ENCODE data around the gene TNNI2.
"Not testable (repeated sequence)": the region's sequence is repeated elsewhere in the genome, so short reads cannot be mapped to it uniquely, and the experiment has no call there.

The TNNI2 gene

DNA sequence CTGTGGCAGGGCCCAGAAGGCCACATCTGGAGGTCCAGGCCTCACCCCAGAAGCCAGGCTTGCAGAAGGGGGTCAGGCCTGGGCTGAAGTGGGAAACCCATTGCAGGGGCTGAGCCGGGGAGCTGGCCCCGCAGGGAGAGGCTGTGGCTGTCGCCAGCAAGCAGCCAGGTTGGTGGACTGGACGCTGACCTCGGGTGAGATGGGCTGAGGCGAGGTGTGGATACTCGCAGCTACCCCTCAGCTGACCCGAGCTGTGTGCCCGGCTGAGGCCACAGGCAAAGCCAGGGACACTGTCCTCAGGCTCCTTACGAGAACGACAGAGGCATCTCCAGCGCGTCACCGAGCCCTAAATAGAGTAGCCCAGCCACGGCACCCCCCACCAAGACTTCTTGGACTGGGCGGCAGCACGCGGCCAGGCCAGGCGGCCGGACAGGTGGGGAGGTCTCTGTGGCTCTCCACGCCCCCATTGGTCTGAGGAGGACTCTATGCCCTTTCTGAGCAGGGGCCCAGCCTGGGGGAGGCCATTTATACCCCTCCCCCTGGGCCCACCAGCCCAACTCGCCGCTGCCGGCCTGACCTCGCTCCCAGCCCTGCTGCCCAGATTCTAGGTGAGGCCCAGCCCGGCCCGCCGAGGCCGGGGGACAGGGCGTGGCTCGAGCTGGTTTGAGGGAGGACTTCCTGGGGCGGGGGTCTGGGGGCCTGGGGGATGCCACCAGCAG is at the start of gene TNNI2:
Gene TNNI2, plus strand, starts transcription at position 556 of the 719 bp plus-strand sequence. CDS start 716 bp downstream, outside the sequence.
- no peak for DNase-seq (ENCODE audit: low read depth)

- DNase-seq (ENCODE audit: low read depth) = no peak
Measured at GRCh38 chr11:1791912-1792311, 46.9 kb upstream of the TNNI2 start.

GRCh38 chr11:1792461-1792860 is 46.3 kb upstream of the TNNI2 start:
- DNase-seq (ENCODE audit: low read depth) = no peak

GRCh38 chr11:1793081-1793480 is 45.7 kb upstream of the TNNI2 start:
- DNase-seq (ENCODE audit: low read depth) = no peak

- DNase-seq (ENCODE audit: low read depth) = no peak
Measured at GRCh38 chr11:1796413-1797011, 42.3 kb upstream of the TNNI2 start.

DNA sequence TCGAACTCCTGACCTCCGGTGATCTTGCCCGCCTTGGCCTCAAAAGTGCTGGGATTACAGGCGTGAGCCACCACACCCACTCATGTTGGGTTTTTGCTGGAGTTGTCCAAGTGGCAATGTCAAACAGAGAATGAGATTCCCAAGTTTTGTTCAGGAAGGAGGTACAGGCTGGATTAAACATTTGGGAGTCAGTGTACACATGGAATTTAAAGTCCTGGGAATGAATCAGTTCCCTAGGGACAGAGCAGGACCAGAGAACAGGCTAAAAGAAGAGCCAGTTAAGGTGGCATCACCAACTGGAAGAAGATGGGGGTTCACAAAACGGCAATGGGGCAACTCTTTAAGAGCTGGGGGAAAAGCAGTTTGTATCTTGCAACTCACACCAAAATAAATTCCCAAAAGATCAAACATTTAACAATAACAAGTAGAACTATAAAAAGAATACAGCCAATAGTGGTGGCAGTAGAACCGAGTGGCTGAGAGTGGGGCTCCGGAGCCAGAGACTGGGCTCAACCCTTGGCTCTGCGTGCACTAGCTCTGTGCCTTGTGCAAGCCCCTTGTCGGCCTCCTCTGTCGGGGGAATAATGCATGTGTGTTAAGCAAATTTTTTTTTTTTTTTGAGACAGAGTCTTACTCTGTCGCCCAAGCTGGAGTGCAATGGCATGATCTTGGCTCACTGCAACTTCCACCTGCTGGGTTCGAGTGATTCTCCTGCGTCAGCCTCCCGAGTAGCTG is 41.2 kb upstream of the TNNI2 start:
- DNase-seq (ENCODE audit: low read depth) = no peak

DNA sequence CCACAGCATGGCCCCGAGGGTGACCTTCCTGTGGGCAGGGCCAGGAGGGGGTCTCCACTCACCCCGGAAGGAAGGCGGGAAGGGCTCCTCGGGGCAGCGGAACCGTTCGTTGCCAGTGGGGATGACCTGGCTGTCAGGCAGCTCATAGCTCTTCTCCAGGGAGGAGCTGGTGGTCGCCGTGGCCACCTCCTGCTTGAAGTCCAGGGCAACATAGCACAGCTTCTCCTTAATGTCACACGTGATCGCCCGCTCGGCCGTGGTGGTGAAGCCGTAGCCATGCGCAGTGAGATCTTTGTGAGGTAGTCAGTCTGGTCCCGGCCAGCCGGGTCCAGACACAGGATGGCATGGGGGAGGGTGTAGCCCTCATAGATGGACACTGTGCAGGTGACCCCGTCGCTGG is 35.5 kb upstream of the TNNI2 start:
- DNase-seq (ENCODE audit: low read depth) = no peak

DNA sequence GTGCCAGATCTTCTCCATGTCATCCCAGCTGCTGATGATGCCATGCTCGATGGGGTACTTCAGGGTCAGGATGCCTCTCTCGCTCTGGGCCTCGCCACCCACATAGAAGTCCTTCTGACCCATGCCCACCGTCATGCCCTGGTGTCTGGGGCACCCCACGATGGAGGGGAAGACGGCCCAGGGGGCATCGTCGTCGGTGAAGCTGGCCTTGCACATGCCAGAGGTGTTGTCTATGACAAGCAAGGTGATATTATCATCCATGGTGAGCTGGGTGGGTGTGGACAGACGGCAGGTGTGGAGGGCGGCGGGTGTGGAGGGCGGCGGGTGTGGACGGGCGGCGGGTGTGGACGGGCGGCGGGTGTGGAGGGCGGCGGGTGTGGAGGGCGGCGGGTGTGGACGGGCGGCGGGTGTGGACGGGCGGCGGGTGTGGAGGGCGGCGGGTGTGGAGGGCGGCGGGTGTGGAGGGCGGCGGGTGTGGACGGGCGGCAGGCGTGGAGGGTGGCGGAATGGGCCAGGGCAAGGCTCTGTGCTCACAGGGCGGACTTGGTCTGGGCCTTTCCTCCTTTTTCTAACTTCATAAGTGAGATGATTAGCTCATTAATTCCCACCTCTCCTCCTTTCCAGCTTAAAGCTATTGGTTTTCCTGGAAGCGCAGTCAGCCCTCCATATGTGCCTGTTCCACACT is 34.8 kb upstream of the TNNI2 start:
- not testable (repeated sequence) for DNase-seq (ENCODE audit: low read depth)

GRCh38 chr11:1805525-1805924 is 33.3 kb upstream of the TNNI2 start:
- DNase-seq (ENCODE audit: low read depth) = no peak

DNA sequence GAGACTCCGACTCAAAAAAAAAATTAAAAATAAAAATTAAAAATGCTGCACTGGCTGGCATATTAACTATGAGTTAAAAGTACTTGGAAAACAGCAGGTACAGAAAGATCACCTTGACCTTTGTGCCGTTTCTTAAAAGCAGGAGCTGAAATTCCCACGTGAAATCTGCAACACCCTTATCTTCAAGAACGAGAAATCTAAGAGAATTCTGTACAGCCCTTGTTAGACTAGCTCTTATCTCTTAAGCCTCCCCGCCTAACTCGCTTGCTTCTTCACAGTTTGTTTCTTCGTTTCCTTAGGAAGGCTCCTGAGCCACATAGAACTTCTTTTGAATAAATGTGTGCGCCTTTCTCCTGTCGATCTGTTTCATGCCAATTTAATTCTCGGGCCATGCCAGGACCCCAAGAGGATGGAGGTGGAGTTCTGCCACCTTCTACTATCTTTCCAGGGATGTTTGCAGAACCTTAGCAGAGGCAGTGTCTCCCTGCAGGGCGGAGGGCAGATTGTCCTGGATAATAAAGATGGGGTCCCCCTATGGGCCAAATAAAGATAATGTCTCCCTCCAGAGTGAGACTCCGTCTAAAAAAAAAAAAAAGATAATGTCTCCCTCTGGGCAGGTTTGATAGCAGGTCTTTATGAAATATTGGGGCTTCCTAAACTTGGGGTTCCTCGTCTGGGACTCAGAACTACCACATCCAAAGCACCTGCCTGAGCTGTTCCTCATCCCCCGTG is 31.4 kb upstream of the TNNI2 start:
- DNase-seq (ENCODE audit: low read depth) = no peak

GRCh38 chr11:1810761-1811160 is 28.0 kb upstream of the TNNI2 start:
- no peak for DNase-seq (ENCODE audit: low read depth)

DNA sequence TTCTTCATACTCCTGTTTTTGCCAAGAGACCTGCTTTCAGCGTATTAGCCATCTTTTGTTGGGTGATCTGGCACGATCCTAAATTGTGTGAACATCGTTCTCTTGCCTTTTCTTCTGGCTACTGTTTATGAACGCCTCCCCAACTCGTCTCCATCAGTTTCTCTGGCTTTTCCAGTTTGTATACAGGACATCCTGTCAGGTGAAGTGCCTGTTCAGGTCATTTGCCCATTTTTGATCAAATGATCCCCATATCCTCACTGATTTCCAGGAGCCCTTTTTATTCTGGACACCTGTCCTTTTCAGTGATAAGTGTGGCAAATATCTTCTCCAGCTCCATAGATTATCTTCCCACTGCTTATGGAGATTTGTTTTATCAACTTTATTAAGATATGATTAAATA is 26.5 kb upstream of the TNNI2 start:
- no peak for DNase-seq (ENCODE audit: low read depth)

DNA sequence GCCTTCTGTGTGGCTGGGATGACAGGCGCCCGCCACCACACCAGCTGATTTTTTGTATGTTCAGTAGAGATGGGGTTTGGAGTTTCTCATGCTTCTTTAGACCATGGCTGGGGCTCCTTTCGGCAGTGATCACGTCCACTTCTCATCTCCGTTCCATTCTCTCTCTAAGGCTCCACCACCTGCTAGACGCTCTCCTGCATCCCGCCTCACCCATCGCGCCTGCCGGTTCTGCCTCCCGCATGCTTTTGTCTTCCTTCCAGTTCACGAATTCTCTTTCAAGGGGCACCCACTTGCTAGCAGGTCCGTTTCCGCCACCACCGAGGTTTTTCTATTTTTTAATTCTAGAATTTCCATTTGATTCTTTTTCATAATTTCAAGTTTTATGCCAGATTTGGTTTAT is 26.0 kb upstream of the TNNI2 start:
- no peak for DNase-seq (ENCODE audit: low read depth)

DNA sequence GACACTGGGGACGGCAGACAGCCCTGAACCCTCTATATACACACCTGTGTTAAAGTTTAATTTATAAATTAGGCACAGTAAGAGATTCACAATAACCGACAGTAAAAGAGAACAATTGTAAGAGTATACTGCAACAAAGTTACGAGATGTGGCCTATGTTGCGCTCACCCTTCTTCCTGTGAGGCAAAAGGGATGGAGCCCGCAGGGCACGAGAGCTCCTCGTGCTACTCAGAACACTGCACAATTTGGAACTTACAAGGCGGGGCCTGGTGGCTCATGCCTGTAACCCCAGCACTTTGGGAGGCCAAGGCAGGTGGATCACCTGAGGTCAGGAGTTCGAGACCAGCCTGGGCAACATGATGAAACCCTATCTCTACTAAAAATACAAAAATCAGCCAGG is 25.4 kb upstream of the TNNI2 start:
- not testable (repeated sequence) for DNase-seq (ENCODE audit: low read depth)

DNA sequence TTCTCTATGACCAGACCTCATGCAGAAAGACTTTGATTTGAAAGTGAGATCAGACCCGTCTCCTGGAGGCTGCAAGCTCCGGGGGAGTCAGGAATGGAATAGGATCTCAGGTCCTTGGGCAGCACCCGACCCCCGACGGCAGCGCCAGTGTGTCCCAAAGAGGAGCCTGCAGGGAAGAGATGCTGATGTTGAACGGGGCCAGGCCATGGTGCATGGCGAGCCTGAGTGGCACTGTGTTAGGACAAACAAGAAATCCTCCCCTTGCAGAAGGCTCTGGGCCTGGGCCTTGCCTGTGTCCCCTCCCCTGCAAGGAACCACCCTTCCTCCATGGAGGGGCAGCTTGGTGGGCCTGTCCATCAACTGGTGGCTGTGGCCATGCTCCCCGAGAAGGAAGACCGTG is 24.1 kb upstream of the TNNI2 start:
- no peak for DNase-seq (ENCODE audit: low read depth)

- DNase-seq (ENCODE audit: low read depth) = no peak
Measured at GRCh38 chr11:1815311-1815710, 23.5 kb upstream of the TNNI2 start.

- DNase-seq (ENCODE audit: low read depth) = no peak
Measured at GRCh38 chr11:1815751-1816150, 23.0 kb upstream of the TNNI2 start.

GRCh38 chr11:1817000-1817399 is 21.8 kb upstream of the TNNI2 start:
- no peak for DNase-seq (ENCODE audit: low read depth)

- DNase-seq (ENCODE audit: low read depth) = no peak
Measured at GRCh38 chr11:1817511-1817910, 21.3 kb upstream of the TNNI2 start.

GRCh38 chr11:1819074-1819473 is 19.7 kb upstream of the TNNI2 start:
- no peak for DNase-seq (ENCODE audit: low read depth)

DNA sequence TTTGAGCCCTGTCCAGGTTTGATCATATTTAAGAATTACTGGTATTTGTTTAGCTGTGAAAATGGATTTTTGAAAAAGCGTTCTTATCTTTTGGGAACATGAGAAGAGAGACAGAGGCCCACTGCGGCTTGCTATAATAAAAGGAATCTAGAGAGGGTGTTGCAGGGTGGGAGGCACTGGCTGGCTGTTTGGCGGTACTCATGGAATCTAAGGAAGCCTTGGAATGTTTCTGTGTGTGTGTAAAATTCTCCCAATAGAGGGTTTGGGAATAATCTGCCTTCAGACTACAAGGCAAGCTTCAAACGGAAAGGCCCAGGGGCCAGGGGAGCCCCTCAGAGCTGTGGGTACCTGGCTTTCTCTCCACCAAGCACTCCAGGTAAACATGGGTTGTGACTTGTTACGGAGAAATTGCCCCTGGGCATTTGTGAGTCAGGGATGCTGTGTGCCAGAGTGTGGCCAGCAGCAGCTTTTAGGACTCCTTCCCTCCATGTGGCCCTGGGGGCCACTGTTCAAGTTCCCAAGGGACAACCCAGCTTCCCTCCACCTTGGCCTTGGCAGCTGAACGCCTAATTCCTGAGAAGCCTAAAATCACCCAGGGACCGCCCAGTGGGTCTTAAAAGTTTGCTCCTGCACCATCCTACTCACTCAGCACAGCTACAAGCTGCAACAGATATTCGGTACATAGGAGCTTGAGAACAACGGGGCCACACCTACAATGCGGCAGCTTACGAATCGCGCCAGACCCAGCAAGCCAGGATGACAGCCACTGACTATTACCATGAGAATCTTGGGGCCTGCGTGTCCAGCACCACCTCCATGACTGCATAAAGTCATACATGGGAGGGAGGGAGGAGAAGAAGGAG is 18.1 kb upstream of the TNNI2 start:
- DNase-seq (ENCODE audit: low read depth) = no peak
